Esophagus (tissue), 2 donors: ENCODE measurements around the gene ZFHX2. TPM values are rescaled to one million over a fixed set of nuclear protein-coding genes. Genes with fewer than 3 reads are reported as not detected.

Experiments used
- H3K27ac ChIP-seq, 2 donors: one replicate each; pipeline ENCODE4 v1.5.1; 2013; ENCODE audit warnings: low read depth in 2 of 2, mild to moderate bottlenecking in 2 of 2, inconsistent platforms in 1 of 2, low read length in 1 of 2, moderate library complexity in 1 of 2
- H3K27me3 ChIP-seq, 2 donors: one replicate each; pipeline ENCODE4 v1.6.1; 2013; ENCODE audit warnings: low read length in 2 of 2, control low read depth in 1 of 2, mild to moderate bottlenecking in 1 of 2; ENCODE audit not compliant: insufficient read depth in 2 of 2, control insufficient read depth in 1 of 2
- H3K36me3 ChIP-seq, 2 donors: one replicate each; pipeline ENCODE4 v1.6.1; 2013; ENCODE audit warnings: low read length in 1 of 2; ENCODE audit not compliant: control insufficient read depth in 2 of 2, insufficient read depth in 2 of 2
- H3K4me1 ChIP-seq, 2 donors: one replicate each; pipeline ENCODE4 v1.6.1; 2013; ENCODE audit warnings: low read length in 1 of 2; ENCODE audit not compliant: control insufficient read depth in 2 of 2, insufficient read depth in 2 of 2
- H3K4me3 ChIP-seq, 2 donors: one replicate each; pipeline ENCODE4 v1.5.1; 2013; ENCODE audit warnings: low read length in 2 of 2, mild to moderate bottlenecking in 2 of 2, low read depth in 1 of 2, moderate library complexity in 1 of 2
- H3K9me3 ChIP-seq, 2 donors: one replicate each; pipeline ENCODE4 v1.6.1; 2013; ENCODE audit warnings: mild to moderate bottlenecking in 2 of 2, low read depth in 1 of 2, low read length in 1 of 2, moderate library complexity in 1 of 2; ENCODE audit not compliant: control insufficient read depth in 2 of 2, insufficient read depth in 1 of 2
- WGBS, 2 donors: extraction: QIAGEN DNeasy Blood & Tissue Kit; methylation state at CpG; one replicate each; pipeline ENCODE4 v1.1.7; 2013; 5-methylcytosine and 5-hydroxymethylcytosine counted together
- polyA plus RNA-seq, 2 donors: library from polyadenylated mRNA; stranded (reverse); fragments of 200-250 nt; gene quantifications; one replicate each; pipeline ENCODE4 v1.2.3, GENCODE V29; 2013
- donor health status: healthy with polysubstance abuse.
- donor health status: Bipolar disorder and iron deficiency.

ZFHX2 gene
- polyA plus RNA-seq, 2 donors = 0.12 to 0.59 TPM

DNA sequence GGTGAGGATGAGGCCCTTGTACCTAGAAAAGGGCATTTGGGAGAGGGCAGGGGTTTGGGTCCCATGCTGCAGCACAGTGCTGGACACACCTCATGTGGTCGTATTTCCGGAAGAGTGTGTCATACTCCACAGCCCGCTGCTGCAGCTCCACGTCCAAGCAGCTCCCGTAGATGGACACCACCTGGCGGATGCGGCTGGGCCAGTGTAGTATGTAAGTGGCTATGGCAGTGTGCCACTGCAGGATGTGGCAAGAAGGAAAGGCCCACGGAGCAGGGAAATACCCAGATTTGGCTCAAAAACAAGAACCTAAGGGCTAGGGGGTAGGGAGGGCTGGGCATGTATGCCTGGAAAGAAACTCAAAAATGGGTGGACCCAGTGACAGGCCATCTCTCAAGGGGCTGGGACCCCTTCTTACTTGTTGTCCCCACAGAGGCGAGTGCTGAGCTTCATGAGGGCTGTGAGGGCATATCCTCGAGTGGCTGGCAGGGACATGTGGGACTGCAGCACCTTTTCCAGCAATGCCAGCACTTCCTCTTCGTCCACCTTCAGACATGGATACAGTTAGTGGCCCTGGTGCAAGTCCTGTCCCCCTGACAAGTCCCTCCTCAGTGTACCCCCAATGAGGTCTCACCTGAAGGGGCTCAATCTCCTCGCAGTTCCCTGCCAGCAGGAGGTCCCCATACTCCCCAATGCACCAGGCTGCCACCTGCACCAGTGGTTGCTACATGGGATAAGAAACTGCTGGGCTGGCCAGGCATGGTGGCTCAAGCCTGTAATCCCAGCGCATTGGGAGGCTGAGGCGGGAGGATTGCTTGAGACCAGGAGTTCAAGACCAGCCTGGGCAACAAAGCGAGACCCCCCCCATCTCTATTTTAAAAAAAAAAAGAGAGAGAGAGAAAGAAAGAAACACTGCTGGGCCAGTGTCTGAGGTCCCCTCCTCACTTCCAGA lies 10.6 kb upstream of the ZFHX2 start:
- peaks cover 10 to 45% of the 10 kb centered on the region in 2 donors for H3K36me3 ChIP-seq
- WGBS, 2 donors = 75% methylated on average over 15 of the region's 15 CpGs

DNA sequence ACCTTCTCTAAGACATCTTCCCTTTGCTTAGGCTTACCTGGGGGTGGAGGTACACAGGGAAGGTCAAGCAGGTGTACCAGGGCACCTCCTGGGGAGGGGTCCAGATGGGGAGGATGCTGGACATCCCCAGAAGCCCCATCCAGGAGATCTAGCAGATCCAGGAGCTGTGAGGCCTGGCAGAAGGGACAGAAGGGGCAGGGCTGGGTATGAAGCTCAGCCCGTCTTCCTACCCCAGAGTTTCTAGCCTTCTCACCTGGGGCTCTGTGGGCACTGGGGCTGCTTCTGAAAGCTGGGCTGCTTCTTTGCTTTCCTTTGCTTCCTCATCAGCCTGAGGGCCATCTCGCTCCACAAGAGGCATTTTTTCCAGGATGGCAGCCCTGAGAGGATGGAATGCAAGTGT lies 9.7 kb upstream of the ZFHX2 start:
- no peaks in the 10 kb centered on the region for H3K9me3 ChIP-seq
- peaks cover 10 to 45% of the 10 kb centered on the region in 2 donors for H3K36me3 ChIP-seq
- H3K27me3 ChIP-seq = no peaks in the 10 kb centered on the region
- 86 to 92% methylated on average over 2 of the region's 2 CpGs for WGBS, 2 donors
- no peak overlapping the region for H3K4me3 ChIP-seq
- no peak overlapping the region for H3K27ac ChIP-seq
- H3K4me1 ChIP-seq = peaks cover 2 to 4% of the 10 kb centered on the region in 2 donors

More for the DNA sequence above, 10.6 kb upstream of the ZFHX2 start:
- peaks cover 0 to 5% of the 10 kb centered on the region in 2 donors for H3K4me1 ChIP-seq
- no peak overlapping the region for H3K27ac ChIP-seq
- no peaks in the 10 kb centered on the region for H3K27me3 ChIP-seq
- H3K9me3 ChIP-seq = no peaks in the 10 kb centered on the region
- no peak overlapping the region for H3K4me3 ChIP-seq

DNA sequence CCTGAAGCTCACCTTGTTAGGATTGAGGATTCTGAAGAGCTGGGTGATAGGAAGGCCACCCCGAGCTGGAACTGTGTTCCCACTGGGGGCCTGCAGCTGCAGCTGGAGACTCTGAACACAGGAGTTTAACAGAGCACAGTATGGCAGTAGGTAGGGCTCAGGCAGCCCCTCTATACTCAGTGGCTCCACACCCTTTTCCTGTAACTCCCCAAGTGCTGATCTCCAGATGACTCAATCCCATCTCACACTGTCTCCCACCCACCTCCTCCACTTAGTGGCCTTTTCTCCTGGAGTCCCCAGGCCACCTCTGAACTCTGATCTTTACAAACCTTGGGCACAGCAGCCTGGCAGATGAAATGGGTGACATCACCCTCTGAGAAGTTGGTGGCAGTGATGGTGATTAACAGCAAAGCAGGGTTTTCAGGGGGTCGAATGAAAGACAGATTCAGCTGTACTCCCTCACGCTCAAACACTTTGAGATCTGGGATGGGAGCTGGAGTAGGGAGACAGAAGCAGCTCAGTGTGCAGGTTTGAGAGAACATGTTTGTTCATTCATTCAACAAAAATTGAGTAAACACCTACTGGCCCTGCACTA lies 8.5 kb upstream of the ZFHX2 start:
- peaks cover 10 to 39% of the 10 kb centered on the region in 2 donors for H3K36me3 ChIP-seq
- H3K27ac ChIP-seq = no peak overlapping the region
- no peaks in the 10 kb centered on the region for H3K9me3 ChIP-seq
- no peak overlapping the region for H3K4me3 ChIP-seq
- 81 to 86% methylated on average over 3 of the region's 3 CpGs for WGBS, 2 donors
- no peaks in the 10 kb centered on the region for H3K27me3 ChIP-seq
- H3K4me1 ChIP-seq = peaks cover 2 to 4% of the 10 kb centered on the region in 2 donors

DNA sequence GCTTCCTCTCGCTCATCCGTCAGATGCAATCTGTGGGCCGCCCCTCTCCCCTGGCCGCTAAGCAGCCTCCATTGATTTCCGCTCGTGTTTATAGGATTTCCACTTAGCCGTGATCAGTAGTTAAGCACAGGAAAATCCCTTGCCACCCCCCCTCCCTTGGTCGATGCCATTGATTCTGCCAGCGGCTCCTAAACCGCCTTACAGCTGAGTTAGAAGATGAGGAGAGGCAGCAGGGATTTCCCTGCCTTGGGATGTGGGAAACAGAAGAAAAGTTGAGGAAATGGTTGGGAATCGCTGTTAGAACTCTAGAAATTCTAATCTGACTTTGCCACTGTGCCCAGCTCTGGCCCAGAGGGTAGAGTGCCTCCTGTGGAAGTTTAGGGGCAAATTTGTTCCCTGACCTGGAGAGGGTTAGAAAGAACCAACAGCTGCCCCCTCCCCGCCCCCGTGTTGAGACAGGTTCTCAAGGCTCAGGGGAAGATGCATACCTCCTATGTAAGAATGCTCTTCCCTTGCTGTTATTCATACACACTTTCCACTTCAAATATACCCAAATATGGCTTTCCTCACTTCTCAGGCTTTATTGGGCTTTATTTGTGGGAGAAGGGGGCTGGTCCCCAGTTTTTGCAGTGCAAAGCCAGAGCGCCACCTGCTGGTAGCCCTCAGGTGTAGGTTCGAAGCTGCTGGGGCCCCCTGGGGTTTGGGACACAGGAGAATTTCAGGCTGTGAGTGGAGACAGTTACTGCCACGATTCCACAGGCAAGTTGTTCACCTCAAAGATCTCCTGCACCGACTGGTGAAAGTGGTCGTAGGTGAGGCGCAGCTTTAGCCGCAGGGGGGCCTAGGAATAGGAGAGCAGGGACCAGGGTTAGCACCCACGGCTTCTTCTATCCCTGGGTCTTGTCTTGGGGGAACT lies 7.7 kb upstream of the ZFHX2 start:
- H3K4me3 ChIP-seq = no peak overlapping the region
- peaks cover 10 to 37% of the 10 kb centered on the region in 2 donors for H3K36me3 ChIP-seq
- H3K27me3 ChIP-seq = no peaks in the 10 kb centered on the region
- no peaks in the 10 kb centered on the region for H3K9me3 ChIP-seq
- H3K27ac ChIP-seq = no peak overlapping the region
- peaks cover 2 to 4% of the 10 kb centered on the region in 2 donors for H3K4me1 ChIP-seq
- WGBS, 2 donors = 74% methylated on average over 21 of the region's 21 CpGs

DNA sequence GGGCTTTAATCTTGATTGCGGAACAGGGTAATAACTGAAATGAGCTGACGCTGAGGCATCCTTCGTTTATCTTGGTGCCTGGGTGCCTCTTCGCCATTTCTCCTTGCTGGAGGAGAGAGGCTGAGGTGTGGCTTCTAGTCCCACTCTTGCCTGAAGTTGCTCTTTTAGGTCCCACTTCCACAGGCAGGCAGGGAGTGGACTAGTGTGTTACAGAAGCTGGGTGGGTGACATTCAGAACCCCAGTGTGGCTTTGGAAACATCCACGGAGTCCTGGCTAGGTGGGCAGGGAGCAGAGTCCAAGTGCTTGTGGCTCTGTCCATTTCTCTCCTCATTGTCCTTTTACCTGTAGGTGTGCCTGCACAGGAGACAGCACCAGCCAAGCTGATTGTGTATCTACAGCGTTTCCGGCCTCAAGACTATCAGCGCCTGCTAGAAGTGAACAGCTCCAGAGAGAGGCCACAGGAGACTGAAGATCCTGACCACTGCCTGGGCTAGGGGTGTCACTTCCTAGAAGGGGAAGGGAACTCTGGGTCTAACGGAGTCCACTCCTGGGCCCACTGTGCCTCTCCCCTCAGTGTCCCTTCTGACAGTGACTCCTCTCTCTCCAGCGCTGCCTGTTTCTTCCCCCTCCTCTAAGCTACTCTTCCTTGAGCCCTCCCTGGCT lies 6.9 kb upstream of the ZFHX2 start:
- Histone ChIP-seq H3K27ac (no peak overlapping the region), H3K4me1 (peaks cover 2 to 4% of the 10 kb centered on the region in 2 donors), H3K36me3 (peaks cover 10 to 29% of the 10 kb centered on the region in 2 donors), H3K27me3 (no peaks in the 10 kb centered on the region), H3K9me3 (no peaks in the 10 kb centered on the region), H3K4me3 (no peak overlapping the region)
- 81 to 84% methylated on average over 10 of the region's 10 CpGs for WGBS, 2 donors

DNA sequence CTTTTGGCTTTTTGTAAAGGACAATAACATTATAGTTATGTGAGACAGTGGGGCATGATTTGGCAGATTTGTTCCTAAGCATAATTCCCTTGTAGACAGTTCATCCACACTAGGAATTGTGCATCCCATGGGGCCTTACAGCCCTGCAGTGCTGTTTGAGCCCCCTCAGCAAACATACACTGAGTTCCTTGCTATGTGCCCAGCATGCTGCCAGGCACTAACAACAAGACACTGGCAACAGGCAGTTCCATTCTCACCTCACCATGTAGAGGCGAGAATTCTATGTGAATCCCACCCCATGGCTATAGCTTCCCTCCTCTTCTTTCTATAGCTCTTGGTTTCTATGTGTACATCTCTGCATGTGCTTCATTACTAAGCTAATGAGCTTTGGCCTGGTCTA lies 6.4 kb upstream of the ZFHX2 start:
- 74 to 90% methylated on average over 1 of the region's 1 CpG for WGBS, 2 donors
- no peaks in the 10 kb centered on the region for H3K27me3 ChIP-seq

DNA sequence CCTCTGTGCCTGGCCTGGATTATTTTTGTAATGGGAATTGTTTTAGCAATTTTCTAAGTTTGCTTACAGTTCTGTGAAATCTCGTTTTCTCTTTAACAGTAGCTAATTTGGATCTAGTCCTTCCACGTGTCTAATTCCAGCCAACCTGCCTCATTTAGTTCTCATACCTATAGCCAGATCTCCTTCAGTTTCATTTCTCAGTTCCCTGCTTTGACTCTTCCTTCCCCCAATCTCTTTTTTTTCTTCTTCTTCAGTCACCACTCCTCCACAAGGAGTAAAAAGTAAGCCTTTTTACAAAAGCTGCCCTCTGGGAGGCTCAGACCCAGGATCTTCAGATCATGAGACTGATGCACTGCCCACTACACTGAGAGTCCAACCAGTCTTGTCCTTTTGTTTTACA lies 6.0 kb upstream of the ZFHX2 start:
- WGBS, 2 donors = 32 to 36% methylated on average over 2 of the region's 2 CpGs

More for the DNA sequence above, 6.4 kb upstream of the ZFHX2 start:
- H3K27ac ChIP-seq = no peak overlapping the region
- no peak overlapping the region for H3K4me3 ChIP-seq
- H3K9me3 ChIP-seq = no peaks in the 10 kb centered on the region
- peaks cover 2 to 4% of the 10 kb centered on the region in 2 donors for H3K4me1 ChIP-seq
- H3K36me3 ChIP-seq = peaks cover 10 to 25% of the 10 kb centered on the region in 2 donors

DNA sequence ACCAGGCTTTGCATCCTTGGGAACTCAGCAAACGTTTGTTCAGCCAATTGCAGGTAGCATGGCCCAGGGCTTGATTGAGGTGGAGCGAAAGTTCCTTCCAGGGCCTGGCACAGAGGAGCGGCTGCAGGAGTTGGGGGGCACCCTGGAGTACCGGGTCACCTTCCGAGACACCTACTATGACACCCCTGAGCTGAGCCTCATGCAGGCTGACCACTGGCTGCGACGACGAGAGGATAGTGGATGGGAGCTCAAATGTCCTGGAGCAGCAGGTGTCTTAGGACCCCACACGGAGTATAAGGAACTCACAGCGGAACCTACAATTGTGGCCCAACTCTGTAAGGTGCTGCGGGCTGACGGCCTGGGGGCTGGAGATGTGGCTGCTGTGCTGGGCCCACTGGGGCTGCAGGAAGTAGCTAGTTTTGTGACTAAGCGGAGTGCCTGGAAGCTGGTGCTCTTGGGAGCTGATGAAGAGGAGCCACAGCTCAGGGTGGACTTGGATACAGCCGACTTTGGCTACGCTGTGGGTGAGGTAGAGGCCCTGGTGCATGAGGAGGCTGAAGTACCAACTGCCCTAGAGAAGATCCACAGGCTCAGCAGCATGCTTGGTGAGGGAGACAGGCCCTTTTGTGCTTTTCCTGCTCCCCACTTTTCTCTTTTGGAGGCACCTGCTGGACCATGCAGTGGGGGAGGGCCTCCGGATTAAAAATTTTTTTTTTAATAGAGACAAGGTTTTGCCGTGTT lies 5.3 kb upstream of the ZFHX2 start:
- Histone ChIP-seq H3K9me3 (no peaks in the 10 kb centered on the region), H3K36me3 (peaks cover 7 to 18% of the 10 kb centered on the region in 2 donors), H3K4me1 (peaks cover 2 to 4% of the 10 kb centered on the region in 2 donors), H3K4me3 (peak overlapping the region; percentile 97 to 98), H3K27me3 (no peaks in the 10 kb centered on the region), H3K27ac (peak overlapping the region; percentile 97 to 98)
- WGBS, 2 donors = 34 to 39% methylated on average over 17 of the region's 17 CpGs

More for the DNA sequence above, 6.0 kb upstream of the ZFHX2 start:
- H3K4me1 ChIP-seq = peaks cover 2 to 4% of the 10 kb centered on the region in 2 donors
- H3K36me3 ChIP-seq = peaks cover 10 to 25% of the 10 kb centered on the region in 2 donors
- no peaks in the 10 kb centered on the region for H3K9me3 ChIP-seq
- no peak overlapping the region for H3K4me3 ChIP-seq
- H3K27ac ChIP-seq = no peak overlapping the region
- no peaks in the 10 kb centered on the region for H3K27me3 ChIP-seq
